Measurements from ENCODE around the gene ATP2A3.

The ATP2A3 gene

GRCh38 chr17:3980381-3981014 is 16.3 kb upstream of the ATP2A3 start:
- no peak for TF ChIP-seq POLR2AphosphoS5 (IDR thresholded peaks at IDR 0.05; ENCODE audit: low read depth, low read length)
- no peak for TF ChIP-seq SIN3A (IDR thresholded peaks at IDR 0.05; ENCODE audit: borderline replicate concordance, insufficient read depth, low read length)
- no peak for TF ChIP-seq TAF1 (IDR thresholded peaks at IDR 0.05; ENCODE audit: borderline replicate concordance, insufficient read depth, low read length)
- no peak for TF ChIP-seq REST (IDR thresholded peaks at IDR 0.05; ENCODE audit: insufficient read depth in 1 of 2, low read depth in 2 of 2, low read length in 2 of 2)

- TF ChIP-seq POLR2AphosphoS5 (IDR thresholded peaks at IDR 0.05; ENCODE audit: low read depth, low read length) (no peak), TAF1 (IDR thresholded peaks at IDR 0.05; ENCODE audit: borderline replicate concordance, insufficient read depth, low read length) (no peak), FOXP2 (optimal IDR thresholded peaks at IDR 0.05; ENCODE audit: borderline replicate concordance, extremely low read depth, extremely low read length, insufficient read depth) (no peak), SIN3A (IDR thresholded peaks at IDR 0.05; ENCODE audit: borderline replicate concordance, insufficient read depth, low read length) (no peak), REST (IDR thresholded peaks at IDR 0.05; ENCODE audit: insufficient read depth in 1 of 2, low read depth in 2 of 2, low read length in 2 of 2) (no peak)
Measured at GRCh38 chr17:3979290-3979611, 15.0 kb upstream of the ATP2A3 start.

GRCh38 chr17:3978421-3979289 is 14.4 kb upstream of the ATP2A3 start:
- TF ChIP-seq FOXP2 (optimal IDR thresholded peaks at IDR 0.05; ENCODE audit: borderline replicate concordance, extremely low read depth, extremely low read length, insufficient read depth) (no peak), REST (IDR thresholded peaks at IDR 0.05; ENCODE audit: insufficient read depth in 1 of 2, low read depth in 2 of 2, low read length in 2 of 2) (no peak), POLR2AphosphoS5 (IDR thresholded peaks at IDR 0.05; ENCODE audit: low read depth, low read length) (no peak), SIN3A (IDR thresholded peaks at IDR 0.05; ENCODE audit: borderline replicate concordance, insufficient read depth, low read length) (no peak)

- TF ChIP-seq TAF1 (IDR thresholded peaks at IDR 0.05; ENCODE audit: borderline replicate concordance, insufficient read depth, low read length) (no peak), SIN3A (IDR thresholded peaks at IDR 0.05; ENCODE audit: borderline replicate concordance, insufficient read depth, low read length) (no peak), POLR2AphosphoS5 (IDR thresholded peaks at IDR 0.05; ENCODE audit: low read depth, low read length) (no peak), REST (IDR thresholded peaks at IDR 0.05; ENCODE audit: insufficient read depth in 1 of 2, low read depth in 2 of 2, low read length in 2 of 2) (no peak), FOXP2 (optimal IDR thresholded peaks at IDR 0.05; ENCODE audit: borderline replicate concordance, extremely low read depth, extremely low read length, insufficient read depth) (no peak)
Measured at GRCh38 chr17:3977387-3977786, 13.2 kb upstream of the ATP2A3 start.

Measured in PFSK-1 (cell line).